Activated T-helper 1 cell treated with anti-CD3 and anti-CD28 coated beads, Interleukin-12 subunit alpha, Interleukin-12 subunit beta, Interleukin-2, Interleukin-4 antibody, amounts not matched to agents 30 ng/mL and 10 ng/mL and 1 ng/mL, durations not matched to agents 14 hours and 24 hours and 36 hours (primary cell): ENCODE results near the gene ATOH8. TPM values are rescaled to one million over a fixed set of nuclear protein-coding genes. Genes with fewer than 3 reads are reported as not detected.

Experiments used
- DNase-seq: peaks from one replicate; pipeline ENCODE4 v3.0.0; 2021; ENCODE audit warnings: low spot score
- H3K27ac Mint-ChIP-seq: one replicate; pipeline ENCODE4 v1.8.0; 2021; ENCODE audit warnings: mild to moderate bottlenecking, mixed read lengths
- H3K27me3 Mint-ChIP-seq: one replicate; pipeline ENCODE4 v1.8.0; 2022; ENCODE audit warnings: mild to moderate bottlenecking, moderate library complexity, mixed read lengths; ENCODE audit not compliant: insufficient read depth
- H3K36me3 Mint-ChIP-seq: one replicate; pipeline ENCODE4 v1.8.0; 2021; ENCODE audit warnings: low read depth, mixed read lengths
- H3K4me1 Mint-ChIP-seq: one replicate; pipeline ENCODE4 v1.8.0; 2021; ENCODE audit warnings: low read depth, mixed read lengths
- H3K4me3 Mint-ChIP-seq: one replicate; pipeline ENCODE4 v1.8.0; 2021; ENCODE audit warnings: mild to moderate bottlenecking, moderate library complexity, mixed read lengths
- H3K9me3 Mint-ChIP-seq: one replicate; pipeline ENCODE4 v1.8.0; 2021; ENCODE audit warnings: mixed read lengths
- intact Hi-C: fragments of 100-400 bp; cut with micrococcal nuclease; formaldehyde crosslinking; loops from one replicate; pipeline ENCODE4 v1.15.1; 2024
- total RNA-seq: library from RNA; stranded (reverse); gene quantifications from 2 replicates; pipeline ENCODE4 v1.2.3, GENCODE V29; 2022

Gene ATOH8
- total RNA-seq, 1 donor from 2014 or later = 0.47 TPM

- H3K4me3 Mint-ChIP-seq = no peak overlapping the region
- no peaks in the 10 kb centered on the region for H3K9me3 Mint-ChIP-seq
- DNase-seq = no peak
- intact Hi-C loops = no loop called here
- peaks cover 10% of the 10 kb centered on the region for H3K27me3 Mint-ChIP-seq
- no peak overlapping the region for H3K27ac Mint-ChIP-seq
- H3K4me1 Mint-ChIP-seq = no peaks in the 10 kb centered on the region
- no peaks in the 10 kb centered on the region for H3K36me3 Mint-ChIP-seq
Observed at GRCh38 chr2:85786865-85787264, 33.1 kb downstream of the ATOH8 start.

DNA sequence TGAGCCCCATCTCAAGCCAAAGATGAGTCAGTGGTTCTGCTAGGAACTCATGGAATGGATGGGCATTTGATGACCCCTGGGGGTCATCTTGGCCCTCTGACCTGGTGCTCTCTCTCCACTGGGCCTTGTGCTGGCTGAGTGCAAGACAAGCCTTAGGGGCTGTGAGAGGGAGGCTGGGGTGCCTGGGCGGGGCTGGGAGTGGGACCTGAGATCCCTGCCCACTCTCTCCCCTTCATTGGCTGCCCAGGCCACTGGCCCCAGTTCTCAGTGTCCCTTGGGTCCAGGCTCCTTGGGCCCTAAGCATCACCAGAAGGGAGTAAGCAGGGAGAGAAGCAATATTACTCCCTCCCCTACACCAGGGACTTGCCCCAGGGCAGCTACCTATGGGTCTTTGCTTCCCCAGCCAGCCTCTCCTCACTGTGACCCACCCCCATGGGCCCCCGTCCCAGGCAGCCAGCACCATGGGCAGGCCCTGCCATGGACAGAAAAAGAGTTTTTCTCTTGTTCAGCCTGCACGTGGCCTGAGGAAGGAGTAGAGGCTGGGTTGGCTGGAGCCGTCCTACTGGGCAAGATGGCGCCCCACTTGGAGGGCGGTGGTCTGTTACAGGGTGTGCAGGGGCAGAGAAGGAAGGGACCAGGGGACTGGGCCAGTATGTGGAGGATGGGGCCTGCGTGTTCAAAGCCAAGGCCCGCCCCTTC, 33.6 kb downstream of the ATOH8 start:
- intact Hi-C loops = no loop called here
- Mint-ChIP-seq H3K36me3 (no peaks in the 10 kb centered on the region), H3K9me3 (no peaks in the 10 kb centered on the region), H3K27me3 (peaks cover 10% of the 10 kb centered on the region), H3K4me1 (no peaks in the 10 kb centered on the region), H3K27ac (no peak overlapping the region), H3K4me3 (no peak overlapping the region)
- DNase-seq = no peak

GRCh38 chr2:85787981-85788340, 34.2 kb downstream of the ATOH8 start:
- H3K9me3 Mint-ChIP-seq = no peaks in the 10 kb centered on the region
- H3K4me3 Mint-ChIP-seq = no peak overlapping the region
- no peaks in the 10 kb centered on the region for H3K36me3 Mint-ChIP-seq
- peaks cover 10% of the 10 kb centered on the region for H3K27me3 Mint-ChIP-seq
- H3K4me1 Mint-ChIP-seq = no peaks in the 10 kb centered on the region
- H3K27ac Mint-ChIP-seq = no peak overlapping the region
- no peak for DNase-seq
- intact Hi-C loops = no loop called here

DNA sequence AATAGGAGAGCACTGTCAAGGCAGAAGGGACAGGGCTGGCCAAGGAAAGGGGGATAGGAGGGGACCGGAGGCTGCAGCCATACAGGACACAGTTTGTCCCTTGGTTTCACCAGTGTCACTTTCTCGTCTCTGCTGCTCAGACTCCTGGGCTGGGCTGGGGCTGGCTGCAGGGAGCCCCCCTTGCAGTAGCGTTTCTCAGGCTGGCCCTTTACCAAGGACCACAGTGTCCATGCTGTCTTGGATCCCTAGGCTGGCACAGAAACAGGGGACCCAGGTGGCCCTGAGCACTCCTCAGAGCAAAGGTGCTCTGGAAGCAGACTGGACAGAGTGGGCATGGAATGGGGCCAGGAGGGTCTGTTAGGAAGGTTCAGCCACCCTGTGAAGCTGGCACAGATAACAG, 34.8 kb downstream of the ATOH8 start:
- no peaks in the 10 kb centered on the region for H3K4me1 Mint-ChIP-seq
- H3K27ac Mint-ChIP-seq = no peak overlapping the region
- no peaks in the 10 kb centered on the region for H3K36me3 Mint-ChIP-seq
- DNase-seq = no peak
- H3K4me3 Mint-ChIP-seq = no peak overlapping the region
- no peaks in the 10 kb centered on the region for H3K9me3 Mint-ChIP-seq
- intact Hi-C loops = no loop called here
- H3K27me3 Mint-ChIP-seq = peaks cover 12% of the 10 kb centered on the region

- no peak for DNase-seq
- Mint-ChIP-seq H3K27me3 (peaks cover 10% of the 10 kb centered on the region), H3K27ac (no peak overlapping the region), H3K9me3 (no peaks in the 10 kb centered on the region), H3K4me3 (no peak overlapping the region), H3K36me3 (no peaks in the 10 kb centered on the region), H3K4me1 (no peaks in the 10 kb centered on the region)
- intact Hi-C loops = no loop called here
Observed at GRCh38 chr2:85789271-85789670, 35.5 kb downstream of the ATOH8 start.

- DNase-seq = no peak
- H3K9me3 Mint-ChIP-seq = no peaks in the 10 kb centered on the region
- peaks cover 7% of the 10 kb centered on the region for H3K27me3 Mint-ChIP-seq
- H3K36me3 Mint-ChIP-seq = no peaks in the 10 kb centered on the region
- H3K4me1 Mint-ChIP-seq = no peaks in the 10 kb centered on the region
- no peak overlapping the region for H3K4me3 Mint-ChIP-seq
- intact Hi-C loops = no loop called here
- H3K27ac Mint-ChIP-seq = no peak overlapping the region
Observed at GRCh38 chr2:85790032-85790431, 36.2 kb downstream of the ATOH8 start.

- H3K4me1 Mint-ChIP-seq = no peaks in the 10 kb centered on the region
- DNase-seq = no peak
- peaks cover 2% of the 10 kb centered on the region for H3K27me3 Mint-ChIP-seq
- H3K27ac Mint-ChIP-seq = no peak overlapping the region
- intact Hi-C loops = no loop called here
- H3K36me3 Mint-ChIP-seq = no peaks in the 10 kb centered on the region
- no peak overlapping the region for H3K4me3 Mint-ChIP-seq
- no peaks in the 10 kb centered on the region for H3K9me3 Mint-ChIP-seq
Observed at GRCh38 chr2:85790499-85791188, 36.9 kb downstream of the ATOH8 start.

GRCh38 chr2:85791704-85792565, 38.1 kb downstream of the ATOH8 start:
- no peak for DNase-seq
- intact Hi-C loops = no loop called here
- Mint-ChIP-seq H3K4me1 (no peaks in the 10 kb centered on the region), H3K4me3 (no peak overlapping the region), H3K36me3 (no peaks in the 10 kb centered on the region), H3K27ac (no peak overlapping the region), H3K27me3 (peaks cover 2% of the 10 kb centered on the region), H3K9me3 (no peaks in the 10 kb centered on the region)

GRCh38 chr2:85792783-85793441, 39.1 kb downstream of the ATOH8 start:
- no peak for DNase-seq
- Mint-ChIP-seq H3K36me3 (no peaks in the 10 kb centered on the region), H3K9me3 (no peaks in the 10 kb centered on the region), H3K4me3 (no peak overlapping the region), H3K27ac (no peak overlapping the region), H3K27me3 (peaks cover 6% of the 10 kb centered on the region), H3K4me1 (no peaks in the 10 kb centered on the region)
- intact Hi-C loops = no loop called here

DNA sequence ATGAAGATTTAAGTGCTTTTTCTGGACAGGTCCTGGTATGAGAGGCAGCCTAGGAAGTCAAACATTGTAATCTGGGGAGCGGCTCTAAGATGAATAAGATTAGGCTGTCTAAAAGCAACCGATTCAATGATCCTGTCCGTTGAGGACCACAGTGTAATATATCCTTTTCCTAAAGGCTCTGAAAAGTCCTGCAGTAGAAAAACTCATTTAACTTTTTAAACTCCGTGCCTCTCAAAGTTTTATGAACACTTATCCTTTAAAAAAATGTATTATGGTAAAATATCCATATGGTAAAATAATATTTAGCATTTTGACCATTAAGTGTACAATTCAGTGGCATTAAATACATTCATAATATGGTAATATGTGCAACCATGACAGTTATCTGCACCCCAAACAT, 39.8 kb downstream of the ATOH8 start:
- DNase-seq = no peak
- Mint-ChIP-seq H3K36me3 (no peaks in the 10 kb centered on the region), H3K9me3 (no peaks in the 10 kb centered on the region), H3K27ac (no peak overlapping the region), H3K4me3 (no peak overlapping the region), H3K27me3 (peaks cover 6% of the 10 kb centered on the region), H3K4me1 (no peaks in the 10 kb centered on the region)
- intact Hi-C loops = no loop called here

DNA sequence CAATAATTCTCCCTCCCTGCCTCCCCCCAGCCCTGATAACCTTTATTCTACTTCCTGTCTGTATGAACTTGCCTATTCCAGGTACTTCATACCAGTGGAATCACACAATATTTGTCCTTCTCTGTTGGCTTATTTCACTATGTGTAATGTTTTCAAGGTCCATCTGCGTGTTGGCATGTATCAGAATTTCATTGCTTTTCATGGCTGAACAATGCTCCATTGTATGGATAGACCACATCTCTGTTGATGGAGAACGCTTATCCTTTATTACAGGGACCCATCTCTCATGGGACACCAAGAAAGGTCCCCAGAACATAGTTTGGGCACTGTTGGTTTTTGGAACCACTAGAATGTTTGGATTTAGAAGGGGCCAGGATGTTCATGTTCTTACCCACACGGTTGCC, 40.2 kb downstream of the ATOH8 start:
- Mint-ChIP-seq H3K4me3 (no peak overlapping the region), H3K27me3 (peaks cover 6% of the 10 kb centered on the region), H3K27ac (no peak overlapping the region), H3K4me1 (no peaks in the 10 kb centered on the region), H3K36me3 (no peaks in the 10 kb centered on the region), H3K9me3 (no peaks in the 10 kb centered on the region)
- DNase-seq = no peak
- intact Hi-C loops = no loop called here

GRCh38 chr2:85794491-85795121, 40.8 kb downstream of the ATOH8 start:
- Mint-ChIP-seq H3K27ac (no peak overlapping the region), H3K36me3 (no peaks in the 10 kb centered on the region), H3K4me3 (no peak overlapping the region), H3K9me3 (no peaks in the 10 kb centered on the region), H3K4me1 (no peaks in the 10 kb centered on the region), H3K27me3 (peaks cover 7% of the 10 kb centered on the region)
- DNase-seq = no peak
- intact Hi-C loops = no loop called here
